GM12872 (cell line): ENCODE results near the gene TRIM67.

ENCODE experiments used
- TF ChIP-seq, protein P1 (sequence below): IDR thresholded peaks from 3 replicates; pipeline ENCODE4 v1.5.1; 2011; ENCODE audit warnings: low read depth, mild to moderate bottlenecking, low read length, moderate library complexity; ENCODE audit not compliant: insufficient read depth

The TRIM67 gene

DNA sequence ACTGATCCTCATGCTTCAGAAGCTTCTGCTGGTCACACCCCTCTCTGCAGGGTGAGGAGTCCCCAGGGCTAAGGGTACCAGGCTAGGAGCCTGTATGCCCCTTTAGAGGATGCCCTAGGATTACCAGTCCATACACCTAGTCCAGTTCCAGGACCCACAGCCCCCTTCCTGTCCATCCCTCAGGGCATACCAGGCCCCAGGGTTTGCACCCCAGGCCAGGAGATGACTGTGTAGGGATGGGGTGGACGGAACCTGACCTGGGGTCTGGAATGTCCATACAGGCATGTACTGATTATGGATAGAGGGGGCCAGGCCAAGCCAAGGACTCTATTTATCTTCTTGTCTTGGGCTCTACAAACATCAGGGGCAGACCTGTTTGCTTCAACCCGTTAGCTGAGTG lies 34.9 kb downstream of the TRIM67 start:
- TF ChIP-seq, protein P1, sequence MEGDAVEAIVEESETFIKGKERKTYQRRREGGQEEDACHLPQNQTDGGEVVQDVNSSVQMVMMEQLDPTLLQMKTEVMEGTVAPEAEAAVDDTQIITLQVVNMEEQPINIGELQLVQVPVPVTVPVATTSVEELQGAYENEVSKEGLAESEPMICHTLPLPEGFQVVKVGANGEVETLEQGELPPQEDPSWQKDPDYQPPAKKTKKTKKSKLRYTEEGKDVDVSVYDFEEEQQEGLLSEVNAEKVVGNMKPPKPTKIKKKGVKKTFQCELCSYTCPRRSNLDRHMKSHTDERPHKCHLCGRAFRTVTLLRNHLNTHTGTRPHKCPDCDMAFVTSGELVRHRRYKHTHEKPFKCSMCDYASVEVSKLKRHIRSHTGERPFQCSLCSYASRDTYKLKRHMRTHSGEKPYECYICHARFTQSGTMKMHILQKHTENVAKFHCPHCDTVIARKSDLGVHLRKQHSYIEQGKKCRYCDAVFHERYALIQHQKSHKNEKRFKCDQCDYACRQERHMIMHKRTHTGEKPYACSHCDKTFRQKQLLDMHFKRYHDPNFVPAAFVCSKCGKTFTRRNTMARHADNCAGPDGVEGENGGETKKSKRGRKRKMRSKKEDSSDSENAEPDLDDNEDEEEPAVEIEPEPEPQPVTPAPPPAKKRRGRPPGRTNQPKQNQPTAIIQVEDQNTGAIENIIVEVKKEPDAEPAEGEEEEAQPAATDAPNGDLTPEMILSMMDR = no peak

DNA sequence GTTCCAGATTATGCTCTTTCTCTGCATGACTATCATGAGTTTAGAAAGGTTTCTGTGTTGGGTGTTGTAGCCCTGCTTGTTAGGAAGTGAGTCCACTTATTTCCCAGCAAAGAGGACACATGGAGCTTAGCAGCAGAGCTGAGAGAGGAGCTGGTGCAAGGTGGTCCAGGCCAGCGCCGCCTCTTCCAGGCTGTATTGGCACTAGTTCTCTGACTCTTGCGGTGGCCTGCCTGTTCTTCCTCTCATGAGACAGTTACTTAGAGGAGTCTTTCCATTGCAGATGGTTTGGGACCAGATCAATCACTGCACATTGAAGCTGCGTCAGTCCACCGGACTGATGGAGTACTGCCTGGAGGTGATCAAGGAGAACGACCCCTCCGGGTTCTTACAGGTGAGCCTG lies 38.0 kb downstream of the TRIM67 start:
- TF ChIP-seq, protein P1 = no peak

DNA sequence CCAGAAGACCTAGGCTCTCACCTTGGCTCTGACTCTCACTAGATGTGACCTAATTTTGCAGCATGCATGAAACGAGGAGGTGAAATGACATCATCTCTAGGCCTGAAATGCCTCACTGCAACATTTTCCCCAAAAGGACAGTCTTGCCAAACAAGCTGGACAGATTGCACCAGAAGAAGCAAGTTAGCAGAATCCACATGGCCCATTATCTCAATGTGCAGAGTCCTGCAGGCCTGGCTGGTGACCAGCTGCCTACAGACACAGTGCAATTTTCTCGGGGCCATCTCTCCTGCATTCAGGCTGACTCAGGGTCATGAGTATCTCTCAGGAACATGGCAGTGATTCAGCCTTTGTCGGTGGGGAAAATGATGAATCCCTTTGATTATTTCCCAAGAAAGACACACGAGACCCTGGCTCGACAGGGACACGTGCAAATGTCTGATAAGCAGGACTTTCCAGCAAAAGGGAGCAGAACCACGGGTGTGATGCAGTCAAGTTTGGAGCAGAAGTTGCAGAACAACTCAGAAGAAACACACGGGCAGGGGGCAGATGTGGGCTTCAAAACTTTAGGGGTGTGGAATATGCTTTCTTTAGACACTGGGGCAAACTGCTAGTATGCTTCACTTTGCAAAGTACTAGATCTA lies 38.7 kb downstream of the TRIM67 start:
- TF ChIP-seq, protein P1 = no peak

DNA sequence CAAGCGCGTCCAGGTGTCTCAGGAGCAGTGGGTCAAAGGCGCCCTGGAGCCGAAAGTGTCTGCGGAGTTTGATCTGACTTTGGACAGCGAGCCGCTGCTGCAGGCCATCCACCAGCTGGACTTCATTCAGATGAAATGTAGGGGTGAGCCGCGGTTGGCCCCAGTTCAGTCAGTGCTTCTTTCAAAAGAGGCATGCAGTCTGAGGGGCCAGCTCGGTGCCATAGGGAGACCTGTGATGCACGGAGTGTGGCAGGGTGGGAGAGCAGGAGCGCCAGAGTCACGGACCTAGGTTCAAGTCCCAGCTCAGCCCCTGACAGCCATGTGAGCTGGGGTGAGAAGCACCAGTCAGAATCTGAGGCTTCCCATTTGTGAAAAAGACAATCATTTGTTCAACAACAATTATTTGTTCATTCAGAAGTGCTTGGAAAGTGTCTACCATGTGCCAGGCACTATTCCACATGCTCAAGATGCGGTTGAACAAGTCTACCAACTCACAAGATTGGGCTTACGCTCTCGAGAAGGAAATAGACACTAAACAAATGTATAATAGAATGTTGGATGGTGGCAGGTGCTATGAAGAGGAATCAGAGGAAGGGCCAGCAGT lies 39.6 kb downstream of the TRIM67 start:
- TF ChIP-seq, protein P1 = no peak

DNA sequence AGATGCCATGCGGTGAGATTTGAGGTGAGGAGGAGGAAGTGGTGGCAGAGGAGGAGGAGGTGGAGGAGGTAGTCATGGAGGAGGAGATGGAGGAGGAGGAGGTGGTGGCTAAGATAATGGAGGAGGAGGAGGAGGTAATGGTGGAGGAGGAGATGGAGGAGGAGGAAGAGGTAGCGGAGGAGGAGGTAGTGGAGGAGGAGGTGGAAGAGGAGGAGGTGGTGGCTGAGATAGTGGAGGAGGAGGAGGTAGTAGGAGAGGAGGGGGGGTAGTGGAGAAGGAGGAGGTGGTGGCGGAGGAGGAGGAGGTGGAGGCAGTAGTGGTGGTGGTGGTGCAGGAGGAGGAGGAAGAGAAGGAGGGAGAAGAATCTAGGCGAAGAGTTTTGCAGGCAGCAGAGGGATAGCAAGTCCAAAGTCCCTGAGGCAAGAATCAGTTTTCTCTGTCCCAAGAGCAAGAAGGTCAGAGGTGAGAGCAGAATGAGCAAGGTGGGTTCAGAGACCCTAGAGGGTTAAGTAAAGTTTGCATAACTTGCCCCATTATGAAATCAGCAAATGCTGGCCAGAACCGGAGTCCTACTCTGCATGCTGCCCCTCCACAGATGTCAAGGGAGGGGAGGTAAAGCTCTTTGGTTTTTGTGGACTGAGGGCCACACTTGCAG lies 40.2 kb downstream of the TRIM67 start:
- TF ChIP-seq, protein P1 = no peak

DNA sequence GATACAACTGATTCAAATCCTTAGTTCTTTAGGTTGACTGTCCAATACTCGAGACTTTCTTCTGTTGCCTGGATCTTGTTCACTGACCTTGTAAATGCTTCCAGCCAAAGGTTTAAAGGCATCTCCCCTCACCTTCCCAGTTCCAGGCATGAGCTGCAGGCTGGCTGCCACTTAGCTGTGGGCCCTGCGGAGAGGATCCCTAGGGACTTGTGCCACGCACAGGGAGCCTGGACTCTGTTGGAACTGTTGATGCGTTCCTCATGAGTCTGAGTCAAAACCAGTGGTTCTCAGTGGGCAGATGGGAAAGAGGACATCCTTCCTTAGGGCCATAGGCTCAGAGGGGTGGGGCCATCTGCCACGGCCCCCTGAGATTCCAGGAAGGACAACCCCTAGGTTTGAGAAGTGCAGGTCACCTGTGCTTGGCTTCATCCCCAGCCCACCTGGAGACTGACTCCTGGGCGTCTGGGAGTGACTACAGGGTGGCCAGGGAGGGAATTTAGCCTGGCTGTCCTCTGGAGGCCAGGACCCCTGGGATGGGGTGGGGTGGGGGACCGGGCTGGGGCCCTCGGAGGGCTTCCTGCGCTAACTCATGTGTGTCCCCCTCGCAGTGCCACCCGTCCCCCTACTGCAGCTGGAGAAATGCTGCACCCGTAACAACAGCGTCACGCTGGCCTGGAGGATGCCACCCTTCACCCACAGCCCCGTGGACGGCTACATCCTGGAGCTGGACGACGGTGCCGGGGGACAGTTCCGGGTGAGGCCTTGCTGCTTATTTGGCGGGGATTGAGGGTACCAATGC lies 41.6 kb downstream of the TRIM67 start:
- TF ChIP-seq, protein P1 = no peak

DNA sequence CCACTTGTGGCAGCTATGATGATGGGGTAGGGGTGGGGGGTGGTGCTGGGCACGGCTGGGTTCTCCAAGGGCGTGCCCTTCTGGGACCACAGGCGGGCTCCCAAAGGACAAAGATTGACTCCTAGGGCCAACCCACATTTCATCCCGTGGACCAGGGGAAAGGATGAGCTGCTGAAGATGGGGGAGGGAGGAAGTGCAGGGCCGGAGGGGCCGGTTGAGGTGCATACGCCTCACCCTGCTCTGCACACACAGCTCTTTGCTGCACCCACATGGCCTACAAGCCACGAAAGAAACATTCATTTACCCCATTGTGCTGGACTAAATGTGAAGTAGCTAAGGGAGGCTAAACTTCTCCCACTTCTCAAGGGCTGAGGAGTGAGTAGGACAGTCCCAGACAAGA lies 45.0 kb downstream of the TRIM67 start:
- TF ChIP-seq, protein P1 = no peak
